IPS-11a (cell line): ENCODE measurements around the gene STMN3.
"Not testable (repeated sequence)": the region's sequence is repeated elsewhere in the genome, so short reads cannot be mapped to it uniquely, and the experiment has no call there.

Experiments used
- H3K4me3 ChIP-seq: one replicate; pipeline ENCODE4 v1.5.1; 2013; ENCODE audit warnings: low read depth, low read length, control low read depth

The STMN3 gene

DNA sequence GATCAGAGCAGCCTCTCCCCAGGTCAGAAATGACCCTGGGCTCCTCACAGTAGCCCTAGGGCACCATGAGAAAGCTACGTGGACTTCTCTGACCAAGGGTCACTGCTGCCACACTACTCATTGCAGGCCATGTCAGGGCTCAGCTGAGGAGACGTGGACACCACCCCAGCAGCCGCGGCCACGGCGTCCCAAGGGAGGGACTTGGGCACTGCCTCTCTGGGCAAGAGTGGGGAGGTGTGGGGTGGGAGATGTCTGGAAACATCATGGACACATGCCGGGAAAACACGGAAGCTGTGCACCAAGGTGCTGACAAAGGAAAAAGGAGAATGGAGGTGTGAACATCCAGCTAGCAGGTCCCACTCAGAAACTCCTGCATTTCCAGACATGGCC lies 35.4 kb downstream of the STMN3 start:
- no peak overlapping the region for H3K4me3 ChIP-seq

DNA sequence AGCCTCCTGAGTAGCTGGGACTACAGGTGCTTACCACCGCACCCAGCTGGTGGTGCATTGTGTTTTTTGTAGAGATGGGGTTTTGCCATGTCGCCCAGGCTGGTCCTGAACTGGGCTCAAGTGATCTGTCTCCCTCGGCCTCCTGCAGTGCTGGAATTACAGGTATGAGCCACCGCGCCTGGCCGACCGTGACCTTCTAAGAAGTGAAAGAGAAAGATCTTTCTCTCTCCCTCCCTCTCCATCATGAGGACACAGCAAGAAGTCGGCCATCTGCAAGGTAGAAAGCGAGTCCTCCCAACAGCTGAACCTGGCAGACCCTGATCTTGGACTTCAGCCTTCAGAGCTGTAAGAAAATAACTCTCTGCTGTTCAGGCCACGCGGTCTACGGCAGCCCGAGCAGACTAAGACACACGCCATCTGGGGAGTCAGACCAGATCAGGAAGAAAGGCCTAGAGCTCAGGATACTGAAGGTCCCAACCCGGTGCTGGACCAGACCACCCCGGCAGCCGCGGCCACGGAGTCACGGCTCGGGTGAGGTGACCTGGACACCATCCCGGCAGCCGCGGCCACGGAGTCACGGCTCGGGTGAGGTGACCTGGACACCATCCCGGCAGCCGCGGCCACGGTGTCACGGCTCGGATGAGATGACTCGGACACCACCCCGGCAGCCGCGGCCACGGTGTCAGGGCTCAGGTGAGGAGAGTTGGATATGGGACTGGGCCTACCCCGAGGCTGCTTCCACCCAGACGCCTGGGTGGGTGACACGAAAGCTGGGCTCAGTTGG lies 35.9 kb downstream of the STMN3 start:
- no peak overlapping the region for H3K4me3 ChIP-seq

DNA sequence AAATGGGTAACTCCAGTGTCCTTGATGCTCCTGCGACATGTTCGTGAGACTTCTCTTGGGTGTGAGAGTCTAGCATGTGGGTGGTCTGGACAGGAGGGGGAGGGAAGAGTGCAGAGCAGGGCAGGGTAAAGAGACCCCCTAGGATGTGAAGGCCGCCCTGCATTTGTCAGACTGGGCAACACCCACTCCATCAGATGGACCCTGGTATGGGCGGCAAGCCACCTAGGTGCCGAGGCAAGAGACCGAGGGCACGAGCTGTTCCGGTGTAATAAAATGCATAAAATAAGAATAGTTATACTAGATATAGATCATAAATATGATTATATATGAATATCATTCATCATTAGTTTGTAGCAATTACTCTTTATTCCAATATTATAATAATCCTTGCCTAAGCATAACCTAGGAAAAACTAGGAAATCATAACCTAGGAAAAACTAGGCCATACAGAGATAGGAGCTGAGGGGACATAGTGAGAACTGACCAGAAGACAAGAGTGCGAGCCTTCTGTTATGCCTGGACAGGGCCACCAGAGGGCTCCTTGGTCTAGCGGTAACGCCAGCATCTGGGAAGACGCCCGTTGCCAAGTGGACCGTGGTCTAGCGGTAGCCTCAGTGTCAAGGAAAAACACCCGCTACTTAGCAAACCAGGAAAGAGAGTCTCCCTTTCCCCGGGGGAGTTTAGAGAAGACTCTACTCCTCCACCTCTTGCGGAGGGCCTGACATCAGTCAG lies 39.2 kb downstream of the STMN3 start:
- not testable (repeated sequence) for H3K4me3 ChIP-seq

DNA sequence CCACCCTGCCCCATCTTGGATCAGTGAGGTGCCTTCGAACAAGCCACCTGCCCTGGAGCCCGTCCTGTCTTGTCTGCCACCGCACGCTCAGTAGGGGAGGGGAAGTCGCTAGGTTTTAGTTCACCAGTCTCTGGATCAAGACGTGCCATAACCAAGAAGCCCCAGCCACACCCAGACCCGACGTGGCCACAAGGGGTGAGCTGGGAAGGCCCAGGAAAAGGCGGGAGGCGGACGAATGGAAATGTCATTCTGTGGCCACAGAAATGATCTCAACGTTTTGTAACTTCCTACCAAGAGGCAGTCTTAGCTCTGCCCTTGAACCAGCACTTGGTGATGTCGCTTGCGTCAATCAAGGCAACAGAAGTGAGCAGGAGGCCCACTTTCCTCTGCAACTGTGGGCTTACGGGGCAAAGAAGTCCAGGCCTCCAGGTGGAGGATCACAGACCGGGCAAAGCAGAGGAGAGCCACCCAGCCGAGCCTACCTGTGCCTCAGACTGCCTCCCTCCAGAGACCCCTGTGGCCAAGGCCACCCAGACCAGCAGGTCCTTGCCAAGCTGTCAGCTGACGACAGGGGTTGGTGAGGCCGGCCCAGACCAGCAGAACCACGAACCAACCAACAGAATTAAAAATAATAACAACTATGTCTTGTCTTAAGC lies 40.8 kb downstream of the STMN3 start:
- no peak overlapping the region for H3K4me3 ChIP-seq

DNA sequence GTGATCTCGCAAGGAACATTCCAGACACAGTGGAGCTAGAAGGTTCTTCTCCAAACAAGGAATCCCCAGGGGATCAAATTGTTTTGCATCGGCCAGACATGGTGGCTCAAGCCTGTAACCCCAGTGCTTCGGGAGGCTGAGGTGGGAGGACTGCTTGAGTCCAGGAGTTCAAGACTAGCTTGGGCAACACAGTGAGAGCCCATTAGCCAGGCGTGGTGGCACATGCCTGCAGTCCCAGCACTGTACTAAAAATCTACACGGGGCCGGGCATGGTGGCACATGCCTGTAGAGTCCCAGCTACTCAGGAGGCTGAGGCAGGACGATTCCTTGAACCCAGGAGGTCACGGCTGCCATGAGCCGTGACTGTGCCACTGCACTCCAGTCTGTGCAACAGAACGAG lies 41.6 kb downstream of the STMN3 start:
- H3K4me3 ChIP-seq: no peak overlapping the region

DNA sequence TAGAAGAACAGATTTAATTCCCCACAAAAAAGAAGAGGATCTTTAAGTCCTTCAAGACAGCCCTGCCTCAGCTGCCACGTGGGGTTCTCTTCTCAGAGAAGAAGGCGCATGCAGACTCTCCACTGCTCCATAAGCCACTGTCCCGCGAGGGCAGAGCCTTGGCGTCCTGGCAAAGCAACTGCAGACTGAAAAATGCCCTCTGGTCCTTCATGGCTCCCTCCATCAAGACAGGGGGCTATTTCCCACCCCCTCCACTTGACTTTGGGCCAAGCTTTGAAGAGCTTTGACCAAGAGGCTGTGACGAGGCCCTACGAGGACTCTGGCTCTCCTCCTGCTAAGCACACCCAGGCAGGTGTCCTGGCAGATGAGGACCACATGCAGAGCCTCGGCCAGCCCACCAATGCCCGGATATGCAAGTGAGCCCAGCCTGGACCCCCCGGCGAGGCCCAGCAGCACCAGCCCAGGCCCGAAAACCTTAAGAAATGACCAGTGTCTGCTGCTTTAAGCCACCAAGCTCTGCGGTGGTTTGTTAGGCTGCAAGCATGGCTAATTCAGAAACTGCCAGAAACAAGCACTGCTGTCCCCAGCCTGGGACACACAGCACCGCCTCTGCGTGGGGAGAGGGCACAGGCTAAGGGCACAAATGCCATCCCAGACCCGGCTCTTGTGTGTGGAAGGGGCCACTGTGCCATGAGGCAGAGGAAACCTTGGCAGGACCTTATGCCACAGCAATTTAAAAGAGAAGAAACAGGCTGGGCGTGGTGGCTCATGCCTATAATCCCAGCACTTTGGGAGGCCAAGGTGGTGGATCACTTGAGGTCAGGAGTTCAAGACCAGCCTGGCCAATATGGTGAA lies 42.4 kb downstream of the STMN3 start:
- H3K4me3 ChIP-seq: no peak overlapping the region

DNA sequence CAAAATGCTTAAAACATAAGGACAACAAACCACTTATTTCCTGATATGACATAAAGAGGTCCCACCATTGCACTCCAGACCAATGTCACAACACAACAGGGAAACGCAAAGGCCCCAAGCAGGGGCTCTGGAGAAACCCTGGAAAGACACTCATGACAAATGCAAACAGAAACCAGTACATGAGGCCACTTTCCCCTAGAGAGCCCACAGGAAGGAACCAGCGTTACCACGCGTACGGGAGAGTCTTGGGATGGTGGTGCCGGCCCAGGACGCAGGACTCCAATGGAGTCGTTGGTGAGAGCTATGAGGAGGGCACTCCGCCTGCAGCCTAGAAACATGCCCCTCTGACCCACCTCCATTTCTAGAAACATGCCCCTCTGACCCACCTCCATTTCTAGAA lies 46.5 kb downstream of the STMN3 start:
- no peak overlapping the region for H3K4me3 ChIP-seq

DNA sequence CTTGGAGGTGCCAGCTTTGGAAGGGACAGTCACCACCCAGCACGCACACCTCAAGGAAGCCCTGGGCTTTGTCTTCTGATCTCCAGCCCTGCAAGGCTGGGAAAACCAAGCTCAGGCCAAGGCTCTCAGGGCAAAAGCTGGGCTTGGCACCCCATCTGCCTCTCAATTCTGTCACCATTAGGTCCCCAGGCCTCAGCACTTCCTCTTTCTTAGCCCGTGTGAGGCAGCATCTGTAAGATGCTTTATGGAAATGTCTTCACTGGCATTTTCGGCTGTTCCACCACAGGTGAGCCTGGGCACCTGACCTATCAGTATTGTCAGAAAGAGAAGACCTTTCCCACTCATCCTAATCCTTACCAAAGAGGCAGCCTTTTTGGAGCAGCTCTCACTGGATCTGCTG lies 50.9 kb downstream of the STMN3 start:
- H3K4me3 ChIP-seq: no peak overlapping the region

DNA sequence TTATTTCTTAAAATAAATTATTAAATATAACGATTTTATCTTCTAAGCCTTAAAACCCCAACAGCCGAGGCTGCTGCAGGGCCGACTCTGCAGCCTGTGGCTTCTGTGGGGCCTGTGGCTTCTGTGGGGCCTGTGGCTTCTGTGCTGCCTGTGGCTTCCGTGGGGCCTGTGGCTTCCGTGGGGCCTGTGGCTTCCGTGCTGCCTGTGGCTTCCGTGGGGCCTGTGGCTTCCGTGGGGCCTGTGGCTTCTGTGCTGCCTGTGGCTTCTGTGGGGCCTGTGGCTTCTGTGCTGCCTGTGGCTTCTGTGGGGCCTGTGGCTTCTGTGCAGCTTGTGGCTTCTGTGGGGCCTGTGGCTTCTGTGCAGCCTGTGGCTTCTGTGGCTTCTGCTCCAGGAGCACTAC lies 51.5 kb downstream of the STMN3 start:
- H3K4me3 ChIP-seq: not testable (repeated sequence)

DNA sequence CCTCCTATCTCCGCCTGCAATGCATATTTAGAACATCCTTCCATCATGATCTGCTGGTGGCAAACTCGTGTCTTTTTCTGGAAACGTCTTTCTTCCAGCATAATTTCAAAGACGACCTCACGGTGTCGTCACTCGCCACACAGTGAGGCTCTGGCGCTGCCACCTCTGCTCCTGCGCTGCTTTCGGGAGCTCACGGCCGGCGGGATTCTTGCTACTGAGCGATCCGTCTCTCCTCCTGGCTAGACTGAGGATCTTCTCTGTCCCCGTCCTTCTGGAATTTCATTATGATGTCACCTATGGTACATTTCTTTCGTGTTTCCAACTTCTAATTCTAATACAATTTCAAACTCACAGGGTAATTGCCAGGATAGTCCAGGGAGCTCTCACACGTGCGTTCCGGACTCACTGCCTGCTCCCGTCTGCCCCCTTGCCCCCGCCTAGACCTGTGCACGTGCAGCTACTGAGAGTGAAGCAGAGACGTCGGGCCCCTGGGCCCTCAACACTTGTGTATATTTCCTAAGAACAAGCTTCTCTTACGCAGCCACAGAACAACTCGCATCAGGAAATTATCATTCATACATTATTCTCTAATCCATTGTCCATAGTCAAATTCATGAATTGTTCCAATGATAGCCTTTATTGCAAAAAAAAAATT lies 53.7 kb downstream of the STMN3 start:
- H3K4me3 ChIP-seq: no peak overlapping the region

DNA sequence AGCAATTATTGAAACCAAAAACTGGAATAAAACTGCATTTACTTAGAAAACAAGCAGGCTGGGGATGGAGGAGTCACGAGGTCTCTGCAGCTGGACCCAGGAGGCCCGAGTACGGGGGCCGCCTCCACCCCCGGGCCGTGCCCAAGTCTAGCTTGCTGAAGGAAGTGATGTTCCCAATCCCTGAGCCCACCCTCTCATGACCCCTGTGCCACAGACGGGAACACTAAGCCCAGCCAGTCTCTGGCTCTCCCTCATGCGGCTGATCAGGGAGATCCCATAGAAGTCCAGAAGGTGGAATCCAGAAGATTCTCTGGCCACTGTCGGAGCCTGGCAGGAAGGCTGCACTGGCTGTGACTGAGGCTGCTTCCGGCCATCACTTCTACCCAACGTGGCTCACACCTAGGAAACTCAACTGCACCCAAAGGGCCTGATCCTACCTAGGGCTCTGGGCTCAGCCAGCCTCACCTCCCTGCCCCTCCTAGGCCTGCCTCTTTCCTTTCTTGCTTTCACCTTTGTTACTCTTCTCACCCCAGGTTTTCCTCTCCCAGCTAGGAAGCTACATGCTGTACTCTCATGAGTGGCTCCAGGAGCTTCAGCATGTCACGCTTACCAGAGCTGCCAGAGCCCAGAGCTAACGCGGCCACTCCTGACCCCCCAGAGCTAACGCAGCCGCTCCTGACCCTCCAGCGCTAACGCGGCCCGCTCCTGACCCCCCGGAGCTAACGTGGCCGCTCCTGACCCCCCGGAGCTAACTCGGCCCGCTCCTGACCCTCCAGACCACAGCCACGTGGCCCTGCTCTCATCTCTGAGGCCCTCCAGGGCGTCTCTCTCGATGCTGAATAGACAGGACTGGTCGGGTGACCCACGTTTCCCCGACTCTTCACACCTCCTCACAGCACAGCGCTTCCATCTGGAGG lies 54.5 kb downstream of the STMN3 start:
- H3K4me3 ChIP-seq: no peak overlapping the region

DNA sequence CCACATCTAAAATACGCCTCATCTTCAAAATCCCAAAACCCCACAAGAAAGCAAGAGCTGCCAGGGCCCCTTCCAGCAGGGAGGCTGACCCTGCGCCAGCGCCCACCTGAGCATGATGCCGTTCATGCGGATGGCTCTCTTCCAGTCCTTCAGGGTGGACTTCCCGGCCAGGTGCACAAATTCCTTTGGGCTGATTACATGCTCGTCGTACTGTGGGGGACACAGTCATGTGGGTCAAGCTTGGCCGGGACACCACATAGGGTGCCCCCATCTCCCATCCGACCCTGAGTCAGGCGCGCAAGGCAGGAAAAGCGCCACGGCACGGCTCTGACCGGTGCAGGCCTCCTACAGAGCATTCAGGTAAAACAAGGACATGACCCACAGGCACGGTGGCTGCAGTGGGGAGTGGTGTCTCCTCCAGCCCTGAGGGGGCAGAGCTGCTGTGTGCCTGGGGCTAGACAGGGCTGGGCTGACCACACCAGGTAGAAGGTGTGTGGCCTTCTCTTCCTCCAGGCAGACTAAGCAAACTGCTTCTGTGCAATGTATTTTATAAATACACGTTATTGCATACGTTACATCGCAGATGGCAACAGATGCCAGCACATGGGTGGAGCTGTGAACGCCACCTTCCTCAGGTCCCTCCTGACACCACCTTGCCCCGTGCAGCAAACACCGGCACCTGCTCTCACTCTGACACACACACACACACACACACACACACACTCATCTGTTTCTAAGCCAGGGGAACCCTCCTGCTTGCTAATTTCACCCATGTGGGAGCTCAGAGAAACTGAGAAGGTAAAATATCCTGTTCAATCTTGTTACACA lies 55.4 kb downstream of the STMN3 start:
- no peak overlapping the region for H3K4me3 ChIP-seq

DNA sequence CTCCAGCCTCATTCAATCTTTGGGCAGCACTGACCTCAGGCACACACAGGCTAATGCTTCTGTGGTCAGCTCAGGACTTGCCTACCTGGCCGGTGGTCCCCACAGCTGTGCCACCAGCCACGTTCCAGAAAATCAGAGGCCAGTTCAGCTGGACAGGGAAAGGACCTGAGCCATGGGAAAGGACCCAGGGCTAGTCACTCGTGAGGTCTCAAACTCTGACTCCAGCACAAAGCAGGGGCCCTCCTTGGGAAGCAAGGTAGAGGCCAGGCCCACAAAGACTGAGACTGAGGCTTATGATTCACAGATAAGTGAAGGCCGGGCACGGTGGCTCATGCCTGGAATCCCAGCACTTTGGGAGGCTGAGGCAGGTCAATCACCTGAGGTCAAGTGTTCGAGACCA lies 56.8 kb downstream of the STMN3 start:
- H3K4me3 ChIP-seq: no peak overlapping the region

DNA sequence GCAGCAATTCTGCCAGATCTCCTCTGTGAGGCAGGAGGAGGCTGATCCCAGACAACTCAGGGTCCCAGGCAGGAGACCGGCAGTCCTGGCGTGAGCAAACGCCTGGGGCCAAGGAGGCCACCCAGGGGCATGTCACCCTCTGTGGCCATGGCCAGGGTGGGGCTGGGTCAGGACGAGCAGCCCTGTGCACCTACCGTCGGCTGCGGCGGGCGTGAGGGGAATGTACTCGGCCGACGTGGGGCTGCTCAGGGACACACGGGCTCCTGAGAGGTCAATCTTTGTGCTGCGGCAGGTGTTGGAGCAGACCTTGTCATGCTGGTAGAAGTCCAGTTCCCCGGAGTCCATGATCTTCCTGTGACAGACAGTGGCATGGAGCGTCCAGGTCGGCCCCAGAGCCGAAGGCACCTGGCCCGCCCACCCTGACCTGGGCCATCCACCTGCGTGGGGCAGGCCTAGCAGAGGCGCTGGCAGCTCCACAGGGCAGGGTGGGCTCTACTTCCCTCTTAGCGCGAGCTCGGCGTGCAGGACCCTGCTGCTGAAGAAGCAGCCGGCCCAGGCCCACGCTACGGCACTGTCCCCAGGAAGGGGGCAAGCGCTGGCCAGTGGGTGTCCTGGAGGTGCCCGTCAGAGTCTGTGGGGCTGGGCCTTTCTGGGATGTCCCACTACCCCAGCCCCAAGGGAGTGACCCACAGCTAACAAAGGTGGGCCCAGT lies 57.7 kb downstream of the STMN3 start:
- H3K4me3 ChIP-seq: no peak overlapping the region

DNA sequence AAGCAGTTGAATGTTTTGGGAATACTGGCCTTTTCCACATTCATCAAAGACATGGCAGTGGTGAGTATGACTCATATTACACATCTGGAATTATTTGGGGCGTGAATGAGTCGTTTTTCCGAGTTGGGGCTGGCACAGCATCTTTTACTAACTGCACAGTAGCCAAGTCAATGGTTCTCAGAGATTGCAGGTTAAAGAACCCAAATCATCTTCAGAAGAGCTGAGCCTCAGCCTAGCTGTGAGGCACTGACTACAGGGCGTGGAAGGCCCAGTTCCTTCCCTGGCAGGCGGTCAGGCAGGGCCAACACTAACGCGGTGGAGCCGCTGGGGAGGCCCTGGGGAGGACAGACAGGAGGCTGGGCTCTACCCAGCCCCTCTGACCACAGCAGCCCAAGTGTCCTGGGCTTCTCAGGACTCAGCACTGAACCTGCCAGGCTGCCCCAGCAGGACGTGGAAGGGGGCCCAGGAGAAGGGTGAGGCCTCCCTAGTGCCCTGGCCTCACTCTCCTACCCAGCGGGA lies 59.1 kb downstream of the STMN3 start:
- no peak overlapping the region for H3K4me3 ChIP-seq

DNA sequence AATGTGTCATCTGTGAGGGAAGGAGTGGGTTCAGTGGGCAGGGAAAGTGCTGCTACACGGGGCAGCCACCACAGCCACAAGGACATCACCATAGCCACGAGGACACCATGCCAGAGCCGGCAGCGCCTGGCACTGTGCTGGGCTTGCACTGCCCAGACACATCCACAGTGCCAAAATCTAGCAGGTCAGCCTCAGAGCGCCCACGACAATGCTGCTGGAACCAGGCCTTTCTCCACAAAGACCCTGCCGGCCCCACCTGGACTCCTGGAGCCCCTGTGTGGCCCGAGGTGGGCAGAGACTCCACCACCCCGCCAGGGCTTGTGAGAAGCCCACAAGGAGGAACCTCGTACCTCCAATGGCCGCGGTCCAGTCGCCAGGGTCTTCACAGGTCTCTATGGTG lies 60.6 kb downstream of the STMN3 start:
- no peak overlapping the region for H3K4me3 ChIP-seq

DNA sequence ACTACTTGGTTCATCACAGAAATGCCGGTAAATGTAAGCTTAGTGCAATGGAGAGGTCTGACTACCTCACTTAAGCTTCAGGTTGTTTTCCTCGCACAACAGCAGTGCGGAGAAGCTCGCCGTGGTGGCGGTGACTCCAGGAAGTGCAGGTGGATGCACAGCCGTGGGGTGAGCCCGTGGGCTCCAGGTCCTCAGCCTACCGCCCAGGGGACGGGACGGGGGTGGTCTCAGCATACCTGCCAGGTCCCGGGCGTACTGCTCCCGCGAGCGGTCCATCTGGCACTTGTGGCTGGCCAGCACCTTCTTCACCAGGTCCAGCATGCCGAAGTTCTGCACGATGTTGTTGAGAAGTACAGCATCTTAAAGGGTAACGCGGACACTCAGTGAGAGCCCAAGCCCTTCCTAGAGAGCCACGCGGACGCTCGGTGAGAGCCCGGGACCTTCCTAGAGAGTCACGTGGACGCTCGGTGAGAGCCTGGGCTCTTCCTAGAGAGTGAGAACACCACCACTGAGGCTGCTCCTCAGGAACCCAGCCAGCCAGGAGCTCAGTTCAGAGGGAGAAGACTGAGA lies 61.4 kb downstream of the STMN3 start:
- H3K4me3 ChIP-seq: no peak overlapping the region

DNA sequence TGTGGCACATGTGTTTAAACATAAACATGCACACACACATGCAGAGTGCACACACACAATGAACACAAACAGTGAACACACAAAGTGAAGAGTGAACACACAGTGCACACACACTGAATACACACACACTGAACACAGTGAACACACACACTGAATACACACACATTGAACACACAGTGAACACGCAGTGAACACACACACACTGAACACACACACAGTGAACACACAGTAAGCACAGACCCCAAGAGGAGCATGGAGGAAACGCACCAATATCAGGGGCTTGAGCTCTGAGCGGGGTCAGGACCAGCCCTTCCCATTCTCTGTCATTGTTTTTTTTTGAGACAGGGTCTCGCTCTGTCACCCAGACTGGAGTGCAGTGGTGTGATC lies 62.1 kb downstream of the STMN3 start:
- H3K4me3 ChIP-seq: no peak overlapping the region
